NOMO-1 (cell line): ENCODE results near the gene GRN.
"Not testable (repeated sequence)": the region's sequence is repeated elsewhere in the genome, so short reads cannot be mapped to it uniquely, and the experiment has no call there.

Experiments
- DNase-seq, 2 experiments: peaks; one replicate each; lab custom pipeline; 2025; ENCODE audit not compliant: unreplicated experiment in 2 of 2; lab: John Stamatoyannopoulos, UW

Gene GRN

DNA sequence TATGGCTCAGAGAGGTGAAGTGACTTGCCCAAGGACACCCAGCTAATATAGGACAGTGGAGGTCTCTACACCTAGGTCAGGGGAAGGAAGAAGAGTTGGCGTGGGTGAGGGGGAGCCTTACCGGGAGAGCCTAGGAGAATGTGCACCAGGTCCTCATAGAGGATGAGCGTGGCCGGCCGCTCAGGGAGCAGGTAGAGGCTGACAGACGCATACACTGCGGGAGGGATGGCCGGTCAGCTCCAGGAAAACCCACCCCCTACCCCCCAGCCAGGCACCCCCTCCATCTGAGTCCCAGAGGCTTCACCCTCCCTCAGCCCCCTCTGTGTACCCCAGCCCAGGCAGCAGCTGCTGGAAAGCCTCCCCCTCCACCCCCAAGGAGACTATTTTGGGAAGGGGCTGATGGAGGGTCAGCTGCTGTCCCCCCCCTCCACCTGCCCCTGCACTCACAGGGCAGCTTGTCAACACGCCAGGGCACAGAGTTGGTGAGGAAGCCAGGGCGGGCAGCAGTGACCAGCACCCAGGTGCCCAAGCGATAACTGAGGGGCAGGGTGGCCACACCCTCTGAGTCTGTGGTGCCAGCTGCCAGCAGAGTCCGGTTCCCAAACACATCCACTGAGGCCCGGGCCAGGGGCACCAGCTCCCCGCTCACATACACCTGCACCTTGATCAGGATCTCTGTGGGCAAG, 14.5 kb downstream of the GRN start:
- no peak for DNase-seq

DNA sequence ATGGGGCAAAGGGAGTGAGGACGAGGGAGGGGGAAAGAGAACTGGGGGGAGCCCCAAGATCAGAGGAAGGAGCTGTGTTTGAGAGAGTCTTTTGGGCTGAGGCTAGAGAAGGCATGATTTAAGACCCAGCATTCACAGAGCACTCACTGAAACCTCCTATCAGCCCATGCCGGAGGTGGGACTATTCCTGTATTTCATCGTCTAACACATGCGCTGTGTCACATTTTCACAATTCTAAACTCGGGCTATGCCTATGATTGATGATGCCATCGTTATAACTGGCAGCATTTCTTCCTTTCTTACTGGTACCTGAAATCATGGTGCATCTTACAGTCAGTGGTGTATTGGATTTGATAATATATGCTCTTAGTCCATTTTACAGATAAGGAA, 15.0 kb downstream of the GRN start:
- no peak for DNase-seq

- no peak for DNase-seq
These were observed 15.7 kb downstream of the GRN start for GRCh38 chr17:44360826-44361225.

DNA sequence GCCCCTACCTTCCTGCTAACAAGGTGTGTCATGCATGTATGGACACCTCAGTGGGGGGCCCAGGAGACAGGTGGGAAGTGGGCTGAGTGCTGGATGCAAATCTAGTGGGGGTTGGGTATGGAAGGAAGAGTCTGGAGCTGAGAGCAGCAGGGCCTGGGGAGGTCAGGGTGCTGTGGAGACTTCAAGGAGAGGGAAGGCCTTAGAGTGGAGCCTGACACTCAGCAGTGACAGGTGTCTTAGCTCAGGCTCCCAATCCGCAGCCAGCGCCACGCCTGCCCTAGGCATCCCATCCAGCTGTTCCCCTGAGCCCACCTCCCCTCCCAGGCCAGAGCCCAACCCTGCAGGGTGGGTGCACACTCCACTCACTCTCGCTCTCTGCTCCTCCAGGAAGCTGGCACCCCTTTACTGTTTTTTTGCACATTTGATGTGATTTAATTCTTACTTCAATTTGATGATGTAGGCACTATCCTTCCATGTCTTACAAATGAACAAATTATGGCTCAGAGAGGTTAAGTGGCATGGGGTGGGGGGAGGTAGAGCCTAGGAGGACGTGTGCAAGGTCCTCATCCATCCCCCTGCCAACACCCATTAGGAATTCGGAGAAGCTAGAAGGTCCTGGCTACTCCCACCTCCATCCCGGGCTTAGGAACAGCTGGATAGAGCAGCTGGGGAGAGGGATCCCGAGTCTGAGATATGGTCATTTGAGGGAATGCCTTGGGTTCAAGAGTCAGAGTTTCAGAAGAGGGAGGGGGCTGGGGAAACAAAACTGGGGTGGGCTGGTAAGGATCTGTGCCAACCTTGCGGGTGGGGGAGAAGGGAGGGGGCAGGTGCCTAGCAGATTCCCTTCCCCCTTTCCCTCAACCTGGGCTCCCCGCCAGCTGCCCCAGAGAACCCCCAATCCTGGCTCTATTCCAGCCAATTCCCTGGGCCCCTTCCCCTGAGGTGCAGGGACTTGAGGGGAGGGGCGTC, 16.5 kb downstream of the GRN start:
- no peak for DNase-seq

DNA sequence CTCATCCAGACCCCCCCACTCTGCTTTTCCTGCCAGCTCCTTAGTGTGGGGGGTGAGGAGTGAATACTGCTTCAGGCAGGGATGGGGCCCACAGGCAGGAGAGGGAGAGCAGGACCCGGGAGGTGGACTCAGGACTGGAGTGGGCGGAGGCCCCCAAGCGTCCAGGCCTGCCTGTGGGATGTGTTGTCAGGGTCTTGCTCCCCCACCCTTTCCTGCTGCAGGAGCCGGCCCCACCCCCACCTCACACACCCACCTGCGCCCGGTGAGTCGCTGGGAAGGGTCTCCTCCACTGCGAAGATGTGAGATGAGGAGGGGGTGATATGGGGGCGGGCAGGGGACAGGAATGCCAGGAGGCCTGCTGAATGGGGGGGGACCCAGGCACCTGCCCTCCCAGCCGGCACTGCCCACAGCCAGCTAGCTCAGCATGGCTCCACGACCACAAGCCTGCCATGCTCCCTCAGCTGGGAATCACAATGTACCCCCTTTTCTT, 17.4 kb downstream of the GRN start:
- no peak for DNase-seq

- DNase-seq: no peak
These were observed 18.0 kb downstream of the GRN start for GRCh38 chr17:44362949-44363612.

DNA sequence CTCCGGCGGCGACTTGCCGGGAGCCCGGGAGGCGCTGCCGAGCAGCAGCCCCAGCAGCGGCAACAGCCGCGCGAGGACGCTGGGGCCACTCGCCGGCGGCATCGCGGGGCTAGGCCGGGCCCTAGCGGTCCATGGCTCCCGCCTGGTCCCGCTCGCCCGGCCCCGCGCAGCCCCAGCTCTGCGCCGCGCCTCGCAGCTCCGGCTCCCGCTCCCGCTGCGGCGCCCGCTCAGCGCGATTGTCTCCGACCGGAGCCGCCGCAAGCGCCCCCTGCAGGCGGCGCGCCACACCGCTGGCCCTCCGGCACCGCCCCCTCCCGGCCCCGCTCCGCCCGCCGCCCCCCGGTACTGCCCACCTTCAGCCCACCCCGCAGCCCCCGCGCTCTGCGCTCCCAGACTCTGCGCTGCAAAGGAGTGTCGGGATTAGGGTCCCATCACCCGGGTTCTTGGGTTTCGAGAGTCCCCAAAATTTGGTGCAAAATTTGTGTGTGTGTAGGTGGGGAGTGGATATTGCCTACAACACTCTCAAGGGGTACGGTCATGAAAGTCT, 18.6 kb downstream of the GRN start, which contains the start of gene FAM171A2:
Gene FAM171A2 (minus strand): TSS at position 241 of the 547 bp plus-strand sequence. CDS start 139 bp downstream, at position 102.
- DNase-seq: peak; percentile 21 to 57

- DNase-seq: not testable (repeated sequence)
These were observed 19.9 kb downstream of the GRN start for GRCh38 chr17:44365051-44365450.

DNA sequence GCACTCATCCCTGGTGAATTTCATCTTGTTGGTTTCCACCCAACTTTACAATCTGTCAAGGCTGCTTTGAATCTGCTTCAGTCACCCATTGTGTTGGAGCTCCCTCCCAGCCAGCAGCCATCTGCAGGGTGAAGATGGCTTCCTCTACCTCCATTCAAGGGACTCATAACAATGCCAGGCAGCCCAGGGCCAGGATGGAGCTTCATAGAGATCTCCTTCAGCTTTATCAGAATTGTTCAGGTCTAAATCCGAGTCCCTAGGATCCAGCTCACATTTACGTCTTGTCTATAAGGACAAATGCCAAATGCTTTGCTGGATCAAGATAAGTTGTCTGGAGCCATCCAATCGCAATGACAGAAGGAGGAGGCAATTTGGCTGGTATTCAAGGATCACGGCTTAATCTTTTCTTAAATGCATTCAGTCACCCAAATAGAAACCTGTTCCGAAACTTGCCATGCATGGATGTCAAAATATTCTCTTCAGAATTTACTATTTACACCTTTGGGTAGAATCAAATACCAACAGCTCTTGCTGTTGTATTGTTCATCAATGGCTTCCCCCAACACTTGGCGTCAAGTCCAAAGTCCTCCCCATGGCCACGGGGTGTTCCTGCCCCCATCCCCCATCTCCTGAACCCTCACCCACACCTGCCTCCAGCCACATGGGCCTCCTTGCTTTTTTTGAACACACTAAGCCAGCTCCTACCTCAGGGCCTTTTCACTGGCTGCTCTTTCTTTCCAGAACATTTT, 22.3 kb downstream of the GRN start:
- no peak for DNase-seq

DNA sequence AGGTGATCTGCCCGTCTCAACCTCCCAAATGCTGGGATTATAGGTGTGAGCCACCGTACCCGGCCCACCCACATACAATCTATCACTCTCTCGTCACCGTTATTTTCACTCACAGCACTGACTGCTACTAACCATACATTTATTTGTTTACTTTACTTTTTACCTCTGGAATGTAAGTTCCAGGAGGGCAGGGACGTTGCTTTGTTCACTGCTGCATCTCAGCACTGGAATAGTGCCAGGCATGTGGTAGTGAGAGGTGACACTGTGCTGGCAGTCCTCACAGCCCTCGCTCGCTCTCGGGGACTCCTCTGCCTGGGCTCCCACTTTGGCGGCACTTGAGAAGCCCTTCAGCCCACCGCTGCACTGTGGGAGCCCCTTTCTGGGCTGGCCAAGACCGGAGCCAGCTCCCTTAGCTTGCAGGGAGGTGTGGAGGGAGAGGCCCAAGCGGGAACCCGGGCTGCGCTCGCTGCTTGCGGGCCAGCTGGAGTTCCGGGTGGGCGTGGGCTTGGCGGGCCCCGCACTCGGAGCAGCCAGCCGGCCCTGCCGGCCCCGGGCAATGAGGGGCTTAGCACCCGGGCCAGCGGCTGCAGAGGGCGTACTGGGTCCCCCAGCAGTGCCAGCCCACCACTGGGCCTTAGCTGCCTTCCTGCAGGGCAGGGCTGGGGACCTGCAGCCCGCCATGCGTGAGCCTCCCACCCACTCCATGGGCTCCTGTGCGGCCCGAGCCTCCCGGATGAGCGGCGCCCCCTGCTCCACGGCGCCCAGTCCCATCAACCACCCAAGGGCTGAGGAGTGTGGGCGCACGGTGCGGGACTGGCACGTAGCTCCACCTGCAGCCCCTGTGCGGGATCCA, 23.5 kb downstream of the GRN start:
- not testable (repeated sequence) for DNase-seq

GRCh38 chr17:44369414-44370023, 24.4 kb downstream of the GRN start:
- not testable (repeated sequence) for DNase-seq

GRCh38 chr17:44372036-44372435, 26.9 kb downstream of the GRN start:
- DNase-seq: no peak

DNA sequence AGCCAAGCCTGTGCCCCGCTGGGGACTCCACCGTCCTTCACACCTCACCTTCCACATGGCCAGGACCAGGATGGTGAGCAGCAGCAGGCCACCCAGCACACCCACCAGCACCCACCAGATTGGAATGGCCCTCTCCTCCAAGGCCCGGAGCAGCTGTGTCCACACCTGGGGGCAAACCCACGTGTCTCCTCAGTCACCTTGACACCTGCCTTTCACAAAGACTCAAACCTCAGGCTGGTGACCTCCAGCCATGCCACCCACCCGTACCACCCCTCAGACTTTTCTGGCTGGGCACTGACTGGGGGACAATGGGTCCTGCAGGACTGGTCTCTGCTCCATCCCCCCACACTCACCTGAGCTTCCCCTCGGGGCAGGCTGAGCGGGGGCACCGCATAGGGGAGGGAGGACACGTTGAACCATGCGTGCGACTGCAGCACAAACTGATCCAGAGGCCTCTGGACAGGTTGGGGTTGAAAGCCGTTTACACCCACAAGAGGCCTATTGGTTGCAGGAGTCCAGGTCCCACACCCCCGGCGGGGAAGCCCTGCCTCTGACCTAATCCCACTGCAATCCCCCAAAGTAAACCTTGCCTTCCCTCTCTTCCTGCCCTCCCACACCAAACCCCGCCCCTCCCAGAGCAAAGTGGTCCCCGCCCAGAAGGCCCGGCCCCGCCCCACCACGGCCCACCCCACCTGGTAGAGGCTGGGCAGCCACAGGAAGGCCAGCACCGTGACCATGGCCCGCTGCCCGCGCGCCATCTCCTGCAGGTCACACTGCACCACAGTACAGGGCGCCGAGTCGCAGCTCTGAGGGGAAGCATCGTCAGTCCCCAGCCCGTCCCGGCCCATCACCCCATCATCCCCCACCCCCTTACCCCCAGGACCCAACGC, 29.4 kb downstream of the GRN start:
- DNase-seq: no peak

- no peak for DNase-seq
These were observed 30.3 kb downstream of the GRN start for GRCh38 chr17:44375196-44376017.

DNA sequence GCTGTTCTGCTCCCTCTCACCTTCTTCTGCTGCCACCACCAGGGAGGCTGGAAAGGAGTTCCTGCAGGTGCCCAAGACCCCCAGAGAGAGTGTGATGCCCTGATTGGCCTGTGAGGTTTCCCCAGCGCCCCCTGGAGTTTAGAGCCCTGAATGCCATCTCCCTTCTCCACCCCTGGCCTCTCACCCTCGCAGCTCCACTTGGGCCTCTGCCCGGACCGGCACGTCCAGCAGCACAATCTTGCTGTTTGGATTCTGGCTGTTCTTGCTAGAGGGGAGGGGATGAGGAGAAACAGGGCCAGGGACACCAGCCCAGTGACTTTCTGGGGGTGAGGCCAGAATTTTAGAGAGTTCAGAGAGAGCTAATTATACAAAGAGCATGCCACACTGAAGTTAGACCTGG, 31.0 kb downstream of the GRN start:
- no peak for DNase-seq

DNA sequence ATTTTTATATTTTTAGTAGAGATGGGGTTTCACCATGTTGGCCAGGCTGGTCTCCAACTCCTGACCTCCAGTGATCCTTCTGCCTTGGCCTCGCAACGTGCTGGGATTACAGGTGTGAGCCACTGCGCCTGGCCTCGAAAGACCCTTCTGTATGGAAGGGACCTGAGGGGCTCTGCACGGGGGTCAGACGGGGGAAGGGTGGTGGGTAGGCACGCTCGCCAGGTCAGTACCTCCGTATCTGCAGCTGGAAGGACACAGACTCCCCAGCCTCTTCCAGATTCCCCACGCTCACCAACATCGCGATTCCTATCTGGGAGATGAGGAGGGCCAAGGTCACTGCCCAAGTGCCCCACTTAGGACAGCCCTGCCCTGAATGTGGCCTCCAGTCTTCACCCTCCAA, 31.7 kb downstream of the GRN start:
- DNase-seq: no peak

DNA sequence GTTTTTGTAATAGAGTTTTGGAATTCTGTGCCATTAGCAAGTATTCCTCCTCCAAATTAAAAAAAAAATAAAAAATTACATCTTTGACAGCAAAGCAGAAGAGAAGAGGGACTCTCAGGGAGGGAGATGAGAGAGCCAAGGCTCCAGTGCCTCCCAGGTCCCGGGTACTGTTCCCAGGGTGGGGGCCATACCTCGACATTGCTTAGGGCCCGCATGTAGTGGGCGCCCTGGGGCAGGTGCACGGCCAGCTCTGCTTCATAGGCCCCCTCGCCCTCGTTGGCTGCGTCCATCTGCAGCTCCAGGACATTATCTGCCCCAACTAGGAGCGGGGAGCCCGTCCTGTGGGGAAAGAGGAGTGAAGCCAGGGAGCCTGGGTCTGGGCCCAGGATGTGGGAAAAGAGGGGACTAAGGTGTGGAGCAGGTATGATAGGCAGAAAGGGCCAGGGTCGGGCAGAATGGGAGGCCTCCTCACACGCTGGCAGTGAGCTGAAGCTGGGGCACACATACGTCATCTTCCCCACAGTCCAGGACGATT, 33.1 kb downstream of the GRN start:
- no peak for DNase-seq
